ENCODE measurements around the gene KRTAP5-2.

GRCh38 chr11:1592628-1593027 lies 5.5 kb downstream of the KRTAP5-2 start:
- TF ChIP-seq CTCF (IDR thresholded peaks at IDR 0.05) (no peak), POLR2A (IDR thresholded peaks at IDR 0.05) (no peak)

All from lower leg skin (tissue), 3 donors.